Esophagus (tissue), 2 donors: ENCODE results near the gene PHF21B. TPM values are rescaled to one million over a fixed set of nuclear protein-coding genes. Genes with fewer than 3 reads are reported as not detected.

Experiments used
- H3K27ac ChIP-seq, 2 donors: one replicate each; pipeline ENCODE4 v1.5.1; 2013; ENCODE audit warnings: low read depth in 2 of 2, mild to moderate bottlenecking in 2 of 2, inconsistent platforms in 1 of 2, low read length in 1 of 2, moderate library complexity in 1 of 2
- H3K27me3 ChIP-seq, 2 donors: one replicate each; pipeline ENCODE4 v1.6.1; 2013; ENCODE audit warnings: low read length in 2 of 2, control low read depth in 1 of 2, mild to moderate bottlenecking in 1 of 2; ENCODE audit not compliant: insufficient read depth in 2 of 2, control insufficient read depth in 1 of 2
- H3K36me3 ChIP-seq, 2 donors: one replicate each; pipeline ENCODE4 v1.6.1; 2013; ENCODE audit warnings: low read length in 1 of 2; ENCODE audit not compliant: control insufficient read depth in 2 of 2, insufficient read depth in 2 of 2
- H3K4me1 ChIP-seq, 2 donors: one replicate each; pipeline ENCODE4 v1.6.1; 2013; ENCODE audit warnings: low read length in 1 of 2; ENCODE audit not compliant: control insufficient read depth in 2 of 2, insufficient read depth in 2 of 2
- H3K4me3 ChIP-seq, 2 donors: one replicate each; pipeline ENCODE4 v1.5.1; 2013; ENCODE audit warnings: low read length in 2 of 2, mild to moderate bottlenecking in 2 of 2, low read depth in 1 of 2, moderate library complexity in 1 of 2
- H3K9me3 ChIP-seq, 2 donors: one replicate each; pipeline ENCODE4 v1.6.1; 2013; ENCODE audit warnings: mild to moderate bottlenecking in 2 of 2, low read depth in 1 of 2, low read length in 1 of 2, moderate library complexity in 1 of 2; ENCODE audit not compliant: control insufficient read depth in 2 of 2, insufficient read depth in 1 of 2
- whole genome bisulfite sequencing, 2 donors: extraction: QIAGEN DNeasy Blood & Tissue Kit; methylation state at CpG; one replicate each; pipeline ENCODE4 v1.1.7; 2013; 5-methylcytosine and 5-hydroxymethylcytosine counted together
- polyA plus RNA-seq, 2 donors: library from polyadenylated mRNA; stranded (reverse); fragments of 200-250 nt; gene quantifications; one replicate each; pipeline ENCODE4 v1.2.3, GENCODE V29; 2013
- donor health status: healthy with polysubstance abuse.
- donor health status: Bipolar disorder and iron deficiency.

PHF21B gene
- polyA plus RNA-seq, 2 donors, result 0.08 to 0.25 TPM

GRCh38 chr22:44955102-44955501 is 54.7 kb downstream of the PHF21B start:
- H3K9me3 ChIP-seq, result peaks cover 0 to 3% of the 10 kb centered on the region in 2 donors
- no peak overlapping the region for H3K27ac ChIP-seq
- no peak overlapping the region for H3K4me3 ChIP-seq
- no peaks in the 10 kb centered on the region for H3K36me3 ChIP-seq
- no peaks in the 10 kb centered on the region for H3K27me3 ChIP-seq
- no peaks in the 10 kb centered on the region for H3K4me1 ChIP-seq
- 60 to 70% methylated on average over 8 of the region's 8 CpGs for WGBS, 2 donors

DNA sequence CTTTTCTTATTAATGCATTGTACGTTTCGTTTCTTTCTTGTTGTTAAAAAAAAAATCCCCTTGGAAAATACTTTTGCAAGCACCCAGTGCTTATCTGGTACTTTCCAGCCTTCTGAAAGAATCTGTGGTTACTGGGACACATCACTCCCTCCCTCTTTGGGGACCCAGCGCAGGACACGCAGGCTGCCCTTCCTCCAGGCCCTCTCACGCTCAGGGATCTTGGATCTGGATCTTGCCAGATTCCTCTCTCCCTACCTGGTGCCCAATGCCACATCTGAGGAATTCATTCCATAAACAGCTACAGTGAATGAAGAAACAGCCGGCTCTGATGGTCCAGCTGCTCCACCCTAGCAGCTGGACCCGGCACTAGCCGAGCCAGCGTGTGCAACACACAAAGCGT is 55.7 kb downstream of the PHF21B start:
- WGBS, 2 donors, result 57 to 64% methylated on average over 10 of the region's 10 CpGs
- Histone ChIP-seq H3K27ac (no peak overlapping the region), H3K9me3 (peaks cover 0 to 3% of the 10 kb centered on the region in 2 donors), H3K4me1 (no peaks in the 10 kb centered on the region), H3K4me3 (no peak overlapping the region), H3K36me3 (no peaks in the 10 kb centered on the region), H3K27me3 (no peaks in the 10 kb centered on the region)

DNA sequence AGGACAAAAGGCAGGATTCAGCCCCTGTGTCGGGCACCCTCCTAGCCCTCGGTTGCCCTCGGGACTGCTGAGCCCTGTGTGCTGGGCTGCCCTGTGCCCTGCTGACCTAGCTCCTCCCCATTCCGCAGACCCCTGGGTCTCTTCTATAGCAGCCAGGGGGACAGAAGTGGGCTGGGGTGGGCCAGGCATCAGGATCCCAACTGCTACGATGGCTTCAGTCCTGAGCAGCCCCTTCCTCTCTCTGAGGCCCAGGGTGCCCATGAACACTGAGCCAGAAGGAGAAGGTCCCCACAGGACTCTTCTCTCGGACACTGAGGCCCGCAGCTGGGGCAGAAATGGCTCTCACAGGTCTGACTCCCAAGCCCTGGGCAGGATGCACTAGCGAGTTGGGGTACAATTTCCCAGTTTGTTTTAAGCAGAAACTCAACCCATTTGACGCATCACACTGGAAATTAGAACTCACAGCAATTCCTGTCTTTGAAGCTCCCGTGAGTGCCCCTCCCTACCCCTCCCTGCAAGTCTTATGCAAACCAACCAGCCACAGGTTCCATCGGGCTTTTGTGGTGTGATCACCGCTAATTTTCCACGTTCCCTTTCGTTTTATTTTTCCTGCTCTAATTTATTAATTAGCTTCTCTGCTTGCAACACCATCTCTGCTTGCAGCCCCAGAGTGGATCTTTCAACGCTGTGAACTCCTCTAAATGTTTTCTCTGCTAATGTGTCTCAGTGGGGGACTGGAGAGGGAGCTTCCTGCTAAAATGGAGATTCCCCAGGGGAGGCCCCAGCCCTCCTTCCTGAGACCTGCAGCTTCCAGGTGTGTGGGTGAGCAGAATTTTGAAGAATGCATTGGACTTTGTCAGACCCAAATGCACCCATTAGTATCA is 56.7 kb downstream of the PHF21B start:
- H3K4me1 ChIP-seq, result no peaks in the 10 kb centered on the region
- H3K4me3 ChIP-seq, result no peak overlapping the region
- H3K9me3 ChIP-seq, result peaks cover 0 to 3% of the 10 kb centered on the region in 2 donors
- WGBS, 2 donors, result 51 to 53% methylated on average over 15 of the region's 15 CpGs
- H3K27ac ChIP-seq, result no peak overlapping the region
- no peaks in the 10 kb centered on the region for H3K36me3 ChIP-seq
- no peaks in the 10 kb centered on the region for H3K27me3 ChIP-seq

GRCh38 chr22:44951510-44951816 is 58.3 kb downstream of the PHF21B start:
- no peaks in the 10 kb centered on the region for H3K27me3 ChIP-seq
- no peak overlapping the region for H3K4me3 ChIP-seq
- no peaks in the 10 kb centered on the region for H3K36me3 ChIP-seq
- H3K4me1 ChIP-seq, result no peaks in the 10 kb centered on the region
- no peak overlapping the region for H3K27ac ChIP-seq
- peaks cover 0 to 3% of the 10 kb centered on the region in 2 donors for H3K9me3 ChIP-seq

- WGBS, 2 donors, result 86 to 90% methylated on average over 21 of the region's 21 CpGs
- no peak overlapping the region for H3K4me3 ChIP-seq
Measured at GRCh38 chr22:44950806-44951509, 58.8 kb downstream of the PHF21B start.

GRCh38 chr22:44947846-44948245 is 62.0 kb downstream of the PHF21B start:
- peaks cover 0 to 2% of the 10 kb centered on the region in 2 donors for H3K4me1 ChIP-seq
- WGBS, 2 donors, result 79% methylated on average over 13 of the region's 13 CpGs
- no peaks in the 10 kb centered on the region for H3K36me3 ChIP-seq

More at GRCh38 chr22:44950806-44951509, 58.8 kb downstream of the PHF21B start:
- Histone ChIP-seq H3K9me3 (peaks cover 0 to 3% of the 10 kb centered on the region in 2 donors), H3K27me3 (no peaks in the 10 kb centered on the region), H3K4me1 (no peaks in the 10 kb centered on the region), H3K27ac (no peak overlapping the region), H3K36me3 (no peaks in the 10 kb centered on the region)

GRCh38 chr22:44947049-44947448 is 62.8 kb downstream of the PHF21B start:
- H3K27me3 ChIP-seq, result peaks cover 0 to 3% of the 10 kb centered on the region in 2 donors
- no peak overlapping the region for H3K27ac ChIP-seq
- no peak overlapping the region for H3K4me3 ChIP-seq
- peaks cover 3% of the 10 kb centered on the region in 2 donors for H3K9me3 ChIP-seq
- WGBS, 2 donors, result 82 to 83% methylated on average over 11 of the region's 11 CpGs
- peaks cover 0 to 2% of the 10 kb centered on the region in 2 donors for H3K4me1 ChIP-seq
- H3K36me3 ChIP-seq, result no peaks in the 10 kb centered on the region

More at GRCh38 chr22:44947846-44948245, 62.0 kb downstream of the PHF21B start:
- Histone ChIP-seq H3K27me3 (peaks cover 0 to 3% of the 10 kb centered on the region in 2 donors), H3K4me3 (no peak overlapping the region), H3K9me3 (peaks cover 0 to 3% of the 10 kb centered on the region in 2 donors), H3K27ac (no peak overlapping the region)

GRCh38 chr22:44944883-44945601 is 64.8 kb downstream of the PHF21B start:
- H3K27ac ChIP-seq, result no peak overlapping the region
- peaks cover 0 to 2% of the 10 kb centered on the region in 2 donors for H3K4me1 ChIP-seq
- H3K27me3 ChIP-seq, result peaks cover 0 to 3% of the 10 kb centered on the region in 2 donors
- no peak overlapping the region for H3K4me3 ChIP-seq
- H3K36me3 ChIP-seq, result no peaks in the 10 kb centered on the region
- 56 to 57% methylated on average over 20 of the region's 20 CpGs for WGBS, 2 donors
- peaks cover 0 to 3% of the 10 kb centered on the region in 2 donors for H3K9me3 ChIP-seq

GRCh38 chr22:44943701-44944324 is 66.0 kb downstream of the PHF21B start:
- 84% methylated on average over 17 of the region's 17 CpGs for WGBS, 2 donors
- H3K4me1 ChIP-seq, result peaks cover 0 to 2% of the 10 kb centered on the region in 2 donors
- no peaks in the 10 kb centered on the region for H3K36me3 ChIP-seq
- peaks cover 0 to 3% of the 10 kb centered on the region in 2 donors for H3K27me3 ChIP-seq
- peaks cover 0 to 3% of the 10 kb centered on the region in 2 donors for H3K9me3 ChIP-seq
- H3K27ac ChIP-seq, result no peak overlapping the region
- H3K4me3 ChIP-seq, result no peak overlapping the region
